Osteoblast (primary cell): ENCODE data around the gene FMOD. TPM values are rescaled to one million over a fixed set of nuclear protein-coding genes. Genes with fewer than 3 reads are reported as not detected.
"Not testable (repeated sequence)": the region's sequence is repeated elsewhere in the genome, so short reads cannot be mapped to it uniquely, and the experiment has no call there.

Source experiments
- DNase-seq: peaks from one replicate; pipeline ENCODE4 v3.0.0; 2011; ENCODE audit warnings: low spot score, mixed read lengths; ENCODE audit not compliant: insufficient read length; ENCODE audit errors: missing footprints
- H2AFZ ChIP-seq: 2 replicates; pipeline ENCODE4 v1.6.0; 2011; ENCODE audit warnings: mild to moderate bottlenecking, low read length
- H3K27ac ChIP-seq: 2 replicates; pipeline ENCODE4 v1.5.1; 2011; ENCODE audit warnings: mild to moderate bottlenecking, low read depth, low read length, moderate library complexity
- H3K27me3 ChIP-seq: 2 replicates; pipeline ENCODE4 v1.6.0; 2012; ENCODE audit warnings: mild to moderate bottlenecking, control low read depth, inconsistent platforms, low read length, moderate library complexity; ENCODE audit not compliant: insufficient read depth
- H3K36me3 ChIP-seq: 2 replicates; pipeline ENCODE4 v1.5.1; 2011; ENCODE audit warnings: mild to moderate bottlenecking, low read length, control low read depth, moderate library complexity; ENCODE audit not compliant: insufficient read depth
- H3K4me1 ChIP-seq: 2 replicates; pipeline ENCODE4 v1.5.1; 2011; ENCODE audit warnings: mild to moderate bottlenecking, low read length, control low read depth, moderate library complexity; ENCODE audit not compliant: insufficient read depth
- H3K4me2 ChIP-seq: 2 replicates; pipeline ENCODE4 v1.6.0; 2011; ENCODE audit warnings: mild to moderate bottlenecking, low read length; ENCODE audit not compliant: insufficient read depth
- H3K4me3 ChIP-seq: fragments of 200-600 bp; sonication (generic); 3 replicates; pipeline ENCODE4 v1.5.1; 2012; ENCODE audit warnings: mild to moderate bottlenecking, low read length, inconsistent platforms; ENCODE audit not compliant: insufficient read depth
- H3K79me2 ChIP-seq: 2 replicates; pipeline ENCODE4 v1.6.0; 2012; ENCODE audit warnings: mild to moderate bottlenecking, low read length, control low read depth, inconsistent platforms; ENCODE audit not compliant: insufficient read depth
- H3K9me3 ChIP-seq: 2 replicates; pipeline ENCODE4 v1.5.1; 2011; ENCODE audit warnings: low read depth, low read length, control low read depth
- H4K20me1 ChIP-seq: 2 replicates; pipeline ENCODE4 v1.6.0; 2012; ENCODE audit warnings: mild to moderate bottlenecking, low read length, control low read depth; ENCODE audit not compliant: insufficient read depth
- CTCF ChIP-seq: IDR thresholded peaks from 2 replicates; pipeline ENCODE4 v1.5.1; 2011; ENCODE audit warnings: mild to moderate bottlenecking, low read depth, low read length, moderate library complexity; ENCODE audit errors: extremely low read depth
- total RNA-seq: library from RNA; depleted of rRNA; stranded (reverse); fragments of >200 nt; gene quantifications from 2 replicates; pipeline ENCODE4 v1.2.3, GENCODE V29; 2012

Gene FMOD
- total RNA-seq, 1 donor, result 2.9 TPM

GRCh38 chr1:203300441-203301330 is 50.2 kb downstream of the FMOD start:
- Histone ChIP-seq H3K9me3 (no peaks in the 10 kb centered on the region), H3K36me3 (no peaks in the 10 kb centered on the region), H3K4me2 (no peak overlapping the region), H2AFZ (no peak overlapping the region), H4K20me1 (no peaks in the 10 kb centered on the region), H3K79me2 (no peaks in the 10 kb centered on the region), H3K27me3 (peaks cover 32% of the 10 kb centered on the region), H3K27ac (no peak overlapping the region), H3K4me1 (peaks cover 4% of the 10 kb centered on the region), H3K4me3 (no peak overlapping the region)
- no peak for TF ChIP-seq CTCF
- peak; percentile 43 for DNase-seq

GRCh38 chr1:203299719-203300429 is 51.0 kb downstream of the FMOD start:
- not testable (repeated sequence) for H3K36me3 ChIP-seq, H4K20me1 ChIP-seq, H2AFZ ChIP-seq, H3K4me2 ChIP-seq, H3K4me1 ChIP-seq, H3K79me2 ChIP-seq, H3K4me3 ChIP-seq, H3K9me3 ChIP-seq, H3K27ac ChIP-seq, DNase-seq
- peaks cover 37% of the 10 kb centered on the region for H3K27me3 ChIP-seq

GRCh38 chr1:203299169-203299568 is 51.8 kb downstream of the FMOD start:
- no peak overlapping the region for H3K27ac ChIP-seq
- peaks cover 40% of the 10 kb centered on the region for H3K27me3 ChIP-seq
- H3K36me3 ChIP-seq, result no peaks in the 10 kb centered on the region
- no peaks in the 10 kb centered on the region for H4K20me1 ChIP-seq
- no peak for DNase-seq
- no peaks in the 10 kb centered on the region for H3K9me3 ChIP-seq
- H3K79me2 ChIP-seq, result no peaks in the 10 kb centered on the region
- H3K4me2 ChIP-seq, result no peak overlapping the region
- no peaks in the 10 kb centered on the region for H3K4me1 ChIP-seq
- no peak for TF ChIP-seq CTCF
- H2AFZ ChIP-seq, result no peak overlapping the region
- H3K4me3 ChIP-seq, result no peak overlapping the region

- no peak overlapping the region for H2AFZ ChIP-seq
- peaks cover 43% of the 10 kb centered on the region for H3K27me3 ChIP-seq
- H3K27ac ChIP-seq, result no peak overlapping the region
- H3K4me1 ChIP-seq, result no peaks in the 10 kb centered on the region
- H3K4me2 ChIP-seq, result no peak overlapping the region
- H3K9me3 ChIP-seq, result no peaks in the 10 kb centered on the region
- no peaks in the 10 kb centered on the region for H3K36me3 ChIP-seq
- peak; percentile 34 for DNase-seq
- H3K79me2 ChIP-seq, result no peaks in the 10 kb centered on the region
- TF ChIP-seq CTCF, result no peak
- H3K4me3 ChIP-seq, result no peak overlapping the region
- no peaks in the 10 kb centered on the region for H4K20me1 ChIP-seq
Observed at GRCh38 chr1:203296460-203297073, 54.4 kb downstream of the FMOD start.
